ENCODE measurements around the gene NKAPD1. TPM values are rescaled to one million over a fixed set of nuclear protein-coding genes. Genes with fewer than 3 reads are reported as not detected.

The NKAPD1 gene
- total and polyA plus RNA-seq, 2 of the 13 experiments (the other 11 are each of a cell fraction or from before 2014, with no cell fraction given), result 11.2 to 22.5 TPM

DNA sequence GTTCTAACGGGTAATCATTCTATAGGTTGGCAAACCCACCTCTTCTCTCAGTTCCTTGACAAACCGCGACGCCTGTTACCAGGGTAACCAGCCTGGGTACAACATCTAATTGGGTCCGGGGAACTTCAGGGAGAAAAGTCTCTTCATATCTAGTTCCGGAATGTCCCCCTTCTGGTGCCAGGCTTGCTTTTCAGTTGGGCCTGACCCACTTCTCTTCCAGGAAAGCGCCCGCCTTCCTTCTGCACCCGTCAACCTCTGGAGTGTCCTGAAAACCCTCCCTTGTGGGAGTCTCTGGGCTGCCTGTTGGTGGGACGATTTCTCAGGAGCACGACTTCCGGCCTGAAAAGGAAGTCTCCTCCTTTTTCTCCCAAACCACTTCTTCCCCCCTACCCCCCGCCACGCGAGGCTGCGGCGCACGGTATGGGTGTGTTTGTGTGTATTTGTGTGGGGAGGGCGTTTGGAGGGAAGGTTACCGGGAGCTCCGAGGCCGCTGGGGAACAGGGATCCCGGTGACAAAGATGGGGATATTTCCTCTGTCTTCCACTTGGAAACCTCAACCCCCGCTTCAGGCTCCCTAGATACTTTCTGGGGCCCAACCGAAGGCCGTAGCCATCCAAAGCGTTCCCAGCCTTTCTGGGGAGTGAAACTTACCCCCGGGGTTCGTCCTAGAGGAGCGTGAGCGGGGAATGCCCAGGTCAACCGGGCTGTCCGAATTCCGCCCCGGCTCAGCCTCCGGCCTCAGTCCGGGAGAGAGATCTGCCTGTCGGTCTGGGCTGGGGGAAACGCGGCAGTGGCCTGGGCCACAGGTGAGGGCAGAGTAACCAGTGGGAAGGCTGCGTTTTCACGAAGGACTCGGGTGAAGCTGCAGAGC lies at the start of gene NKAPD1, which contains the start of gene PIH1D2 (continued):
- TF ChIP-seq, protein P1, sequence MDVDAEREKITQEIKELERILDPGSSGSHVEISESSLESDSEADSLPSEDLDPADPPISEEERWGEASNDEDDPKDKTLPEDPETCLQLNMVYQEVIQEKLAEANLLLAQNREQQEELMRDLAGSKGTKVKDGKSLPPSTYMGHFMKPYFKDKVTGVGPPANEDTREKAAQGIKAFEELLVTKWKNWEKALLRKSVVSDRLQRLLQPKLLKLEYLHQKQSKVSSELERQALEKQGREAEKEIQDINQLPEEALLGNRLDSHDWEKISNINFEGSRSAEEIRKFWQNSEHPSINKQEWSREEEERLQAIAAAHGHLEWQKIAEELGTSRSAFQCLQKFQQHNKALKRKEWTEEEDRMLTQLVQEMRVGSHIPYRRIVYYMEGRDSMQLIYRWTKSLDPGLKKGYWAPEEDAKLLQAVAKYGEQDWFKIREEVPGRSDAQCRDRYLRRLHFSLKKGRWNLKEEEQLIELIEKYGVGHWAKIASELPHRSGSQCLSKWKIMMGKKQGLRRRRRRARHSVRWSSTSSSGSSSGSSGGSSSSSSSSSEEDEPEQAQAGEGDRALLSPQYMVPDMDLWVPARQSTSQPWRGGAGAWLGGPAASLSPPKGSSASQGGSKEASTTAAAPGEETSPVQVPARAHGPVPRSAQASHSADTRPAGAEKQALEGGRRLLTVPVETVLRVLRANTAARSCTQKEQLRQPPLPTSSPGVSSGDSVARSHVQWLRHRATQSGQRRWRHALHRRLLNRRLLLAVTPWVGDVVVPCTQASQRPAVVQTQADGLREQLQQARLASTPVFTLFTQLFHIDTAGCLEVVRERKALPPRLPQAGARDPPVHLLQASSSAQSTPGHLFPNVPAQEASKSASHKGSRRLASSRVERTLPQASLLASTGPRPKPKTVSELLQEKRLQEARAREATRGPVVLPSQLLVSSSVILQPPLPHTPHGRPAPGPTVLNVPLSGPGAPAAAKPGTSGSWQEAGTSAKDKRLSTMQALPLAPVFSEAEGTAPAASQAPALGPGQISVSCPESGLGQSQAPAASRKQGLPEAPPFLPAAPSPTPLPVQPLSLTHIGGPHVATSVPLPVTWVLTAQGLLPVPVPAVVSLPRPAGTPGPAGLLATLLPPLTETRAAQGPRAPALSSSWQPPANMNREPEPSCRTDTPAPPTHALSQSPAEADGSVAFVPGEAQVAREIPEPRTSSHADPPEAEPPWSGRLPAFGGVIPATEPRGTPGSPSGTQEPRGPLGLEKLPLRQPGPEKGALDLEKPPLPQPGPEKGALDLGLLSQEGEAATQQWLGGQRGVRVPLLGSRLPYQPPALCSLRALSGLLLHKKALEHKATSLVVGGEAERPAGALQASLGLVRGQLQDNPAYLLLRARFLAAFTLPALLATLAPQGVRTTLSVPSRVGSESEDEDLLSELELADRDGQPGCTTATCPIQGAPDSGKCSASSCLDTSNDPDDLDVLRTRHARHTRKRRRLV (CRISPR knock-in tag; IDR thresholded peaks at IDR 0.05), result no peak
- TF ChIP-seq ZSCAN25 (CRISPR knock-in tag; IDR thresholded peaks at IDR 0.05) (peak; percentile 48; the same call in 1 of the 2 replicates), KDM5A (IDR thresholded peaks at IDR 0.05; ENCODE audit: borderline replicate concordance, low read length) (peak; percentile 99), ZNF343 (CRISPR knock-in tag; IDR thresholded peaks at IDR 0.05) (no peak), MIER2 (CRISPR knock-in tag; IDR thresholded peaks at IDR 0.05) (no peak)
- TF ChIP-seq, protein P2, sequence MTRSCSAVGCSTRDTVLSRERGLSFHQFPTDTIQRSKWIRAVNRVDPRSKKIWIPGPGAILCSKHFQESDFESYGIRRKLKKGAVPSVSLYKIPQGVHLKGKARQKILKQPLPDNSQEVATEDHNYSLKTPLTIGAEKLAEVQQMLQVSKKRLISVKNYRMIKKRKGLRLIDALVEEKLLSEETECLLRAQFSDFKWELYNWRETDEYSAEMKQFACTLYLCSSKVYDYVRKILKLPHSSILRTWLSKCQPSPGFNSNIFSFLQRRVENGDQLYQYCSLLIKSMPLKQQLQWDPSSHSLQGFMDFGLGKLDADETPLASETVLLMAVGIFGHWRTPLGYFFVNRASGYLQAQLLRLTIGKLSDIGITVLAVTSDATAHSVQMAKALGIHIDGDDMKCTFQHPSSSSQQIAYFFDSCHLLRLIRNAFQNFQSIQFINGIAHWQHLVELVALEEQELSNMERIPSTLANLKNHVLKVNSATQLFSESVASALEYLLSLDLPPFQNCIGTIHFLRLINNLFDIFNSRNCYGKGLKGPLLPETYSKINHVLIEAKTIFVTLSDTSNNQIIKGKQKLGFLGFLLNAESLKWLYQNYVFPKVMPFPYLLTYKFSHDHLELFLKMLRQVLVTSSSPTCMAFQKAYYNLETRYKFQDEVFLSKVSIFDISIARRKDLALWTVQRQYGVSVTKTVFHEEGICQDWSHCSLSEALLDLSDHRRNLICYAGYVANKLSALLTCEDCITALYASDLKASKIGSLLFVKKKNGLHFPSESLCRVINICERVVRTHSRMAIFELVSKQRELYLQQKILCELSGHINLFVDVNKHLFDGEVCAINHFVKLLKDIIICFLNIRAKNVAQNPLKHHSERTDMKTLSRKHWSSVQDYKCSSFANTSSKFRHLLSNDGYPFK (CRISPR knock-in tag; IDR thresholded peaks at IDR 0.05; ENCODE audit: borderline replicate concordance), result peak; percentile 62; the same call in 1 of the 2 replicates
- TF ChIP-seq, protein P3, sequence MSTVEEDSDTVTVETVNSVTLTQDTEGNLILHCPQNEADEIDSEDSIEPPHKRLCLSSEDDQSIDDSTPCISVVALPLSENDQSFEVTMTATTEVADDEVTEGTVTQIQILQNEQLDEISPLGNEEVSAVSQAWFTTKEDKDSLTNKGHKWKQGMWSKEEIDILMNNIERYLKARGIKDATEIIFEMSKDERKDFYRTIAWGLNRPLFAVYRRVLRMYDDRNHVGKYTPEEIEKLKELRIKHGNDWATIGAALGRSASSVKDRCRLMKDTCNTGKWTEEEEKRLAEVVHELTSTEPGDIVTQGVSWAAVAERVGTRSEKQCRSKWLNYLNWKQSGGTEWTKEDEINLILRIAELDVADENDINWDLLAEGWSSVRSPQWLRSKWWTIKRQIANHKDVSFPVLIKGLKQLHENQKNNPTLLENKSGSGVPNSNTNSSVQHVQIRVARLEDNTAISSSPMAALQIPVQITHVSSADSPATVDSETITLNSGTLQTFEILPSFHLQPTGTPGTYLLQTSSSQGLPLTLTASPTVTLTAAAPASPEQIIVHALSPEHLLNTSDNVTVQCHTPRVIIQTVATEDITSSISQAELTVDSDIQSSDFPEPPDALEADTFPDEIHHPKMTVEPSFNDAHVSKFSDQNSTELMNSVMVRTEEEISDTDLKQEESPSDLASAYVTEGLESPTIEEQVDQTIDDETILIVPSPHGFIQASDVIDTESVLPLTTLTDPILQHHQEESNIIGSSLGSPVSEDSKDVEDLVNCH (CRISPR knock-in tag; IDR thresholded peaks at IDR 0.05), result no peak
- TF ChIP-seq, protein P4, sequence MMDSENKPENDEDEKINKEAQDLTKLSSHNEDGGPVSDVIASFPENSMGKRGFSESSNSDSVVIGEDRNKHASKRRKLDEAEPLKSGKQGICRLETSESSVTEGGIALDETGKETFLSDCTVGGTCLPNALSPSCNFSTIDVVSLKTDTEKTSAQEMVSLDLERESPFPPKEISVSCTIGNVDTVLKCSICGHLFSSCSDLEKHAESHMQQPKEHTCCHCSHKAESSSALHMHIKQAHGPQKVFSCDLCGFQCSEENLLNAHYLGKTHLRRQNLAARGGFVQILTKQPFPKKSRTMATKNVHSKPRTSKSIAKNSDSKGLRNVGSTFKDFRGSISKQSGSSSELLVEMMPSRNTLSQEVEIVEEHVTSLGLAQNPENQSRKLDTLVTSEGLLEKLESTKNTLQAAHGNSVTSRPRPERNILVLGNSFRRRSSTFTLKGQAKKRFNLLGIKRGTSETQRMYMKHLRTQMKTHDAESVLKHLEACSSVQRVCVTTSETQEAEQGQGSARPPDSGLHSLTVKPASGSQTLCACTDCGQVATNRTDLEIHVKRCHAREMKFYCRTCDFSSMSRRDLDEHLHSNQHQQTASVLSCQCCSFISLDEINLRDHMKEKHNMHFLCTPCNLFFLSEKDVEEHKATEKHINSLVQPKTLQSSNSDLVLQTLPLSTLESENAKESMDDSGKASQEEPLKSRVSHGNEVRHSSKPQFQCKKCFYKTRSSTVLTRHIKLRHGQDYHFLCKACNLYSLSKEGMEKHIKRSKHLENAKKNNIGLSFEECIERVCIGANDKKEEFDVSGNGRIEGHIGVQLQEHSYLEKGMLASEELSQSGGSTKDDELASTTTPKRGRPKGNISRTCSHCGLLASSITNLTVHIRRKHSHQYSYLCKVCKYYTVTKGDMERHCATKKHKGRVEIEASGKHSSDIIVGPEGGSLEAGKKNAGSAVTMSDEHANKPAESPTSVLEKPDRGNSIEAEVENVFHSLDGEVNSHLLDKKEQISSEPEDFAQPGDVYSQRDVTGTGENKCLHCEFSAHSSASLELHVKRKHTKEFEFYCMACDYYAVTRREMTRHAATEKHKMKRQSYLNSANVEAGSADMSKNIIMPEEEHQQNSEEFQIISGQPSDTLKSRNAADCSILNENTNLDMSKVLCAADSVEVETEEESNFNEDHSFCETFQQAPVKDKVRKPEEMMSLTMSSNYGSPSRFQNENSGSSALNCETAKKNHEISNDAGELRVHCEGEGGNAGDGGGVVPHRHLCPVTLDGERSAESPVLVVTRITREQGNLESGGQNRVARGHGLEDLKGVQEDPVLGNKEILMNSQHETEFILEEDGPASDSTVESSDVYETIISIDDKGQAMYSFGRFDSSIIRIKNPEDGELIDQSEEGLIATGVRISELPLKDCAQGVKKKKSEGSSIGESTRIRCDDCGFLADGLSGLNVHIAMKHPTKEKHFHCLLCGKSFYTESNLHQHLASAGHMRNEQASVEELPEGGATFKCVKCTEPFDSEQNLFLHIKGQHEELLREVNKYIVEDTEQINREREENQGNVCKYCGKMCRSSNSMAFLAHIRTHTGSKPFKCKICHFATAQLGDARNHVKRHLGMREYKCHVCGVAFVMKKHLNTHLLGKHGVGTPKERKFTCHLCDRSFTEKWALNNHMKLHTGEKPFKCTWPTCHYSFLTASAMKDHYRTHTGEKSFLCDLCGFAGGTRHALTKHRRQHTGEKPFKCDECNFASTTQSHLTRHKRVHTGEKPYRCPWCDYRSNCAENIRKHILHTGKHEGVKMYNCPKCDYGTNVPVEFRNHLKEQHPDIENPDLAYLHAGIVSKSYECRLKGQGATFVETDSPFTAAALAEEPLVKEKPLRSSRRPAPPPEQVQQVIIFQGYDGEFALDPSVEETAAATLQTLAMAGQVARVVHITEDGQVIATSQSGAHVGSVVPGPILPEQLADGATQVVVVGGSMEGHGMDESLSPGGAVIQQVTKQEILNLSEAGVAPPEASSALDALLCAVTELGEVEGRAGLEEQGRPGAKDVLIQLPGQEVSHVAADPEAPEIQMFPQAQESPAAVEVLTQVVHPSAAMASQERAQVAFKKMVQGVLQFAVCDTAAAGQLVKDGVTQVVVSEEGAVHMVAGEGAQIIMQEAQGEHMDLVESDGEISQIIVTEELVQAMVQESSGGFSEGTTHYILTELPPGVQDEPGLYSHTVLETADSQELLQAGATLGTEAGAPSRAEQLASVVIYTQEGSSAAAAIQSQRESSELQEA (CRISPR knock-in tag; IDR thresholded peaks at IDR 0.05; ENCODE audit: not compliant biosample characterization), result no peak
